IMR-90 (cell line): ENCODE data around the gene RPH3AL. TPM values are rescaled to one million over a fixed set of nuclear protein-coding genes. Genes with fewer than 3 reads are reported as not detected.

ENCODE experiments used
- ATAC-seq: fragments of 200-7000 bp; cut with Tn5 transposase; 2 replicates; pipeline ENCODE4 v1.9.1; 2020; ENCODE audit warnings: low read depth, mild to moderate bottlenecking, moderate library complexity
- BruUV-seq: library from RNA; stranded (reverse); fragments of 400-500 nt; replicated peaks from 2 replicates; lab custom pipeline; 2021; lab: Mats Ljungman, UMichigan
- CTCF ChIA-PET: fragments of 300-600 bp; formaldehyde crosslinking; extraction: SDS; loops from one replicate; lab custom pipeline; 2021; ENCODE audit warnings: antibody characterized with exemption; lab: Yijun Ruan, JAX
- POLR2A ChIA-PET: fragments of 300-600 bp; sonication (Branson Sonifier 250); formaldehyde crosslinking; loops from one replicate; lab custom pipeline; 2022; ENCODE audit warnings: antibody characterized with exemption; ENCODE audit not compliant: unreplicated experiment; lab: Charles Lee
- DNase-seq: peaks from one replicate; pipeline ENCODE4 v3.0.0; 2013
- H2AFZ ChIP-seq: replicated peaks from 2 replicates; pipeline ENCODE3; 2013; ENCODE audit warnings: low read length, mild to moderate bottlenecking; ENCODE audit not compliant: poor library complexity
- H2AK5ac ChIP-seq: 2 replicates; pipeline ENCODE4 v1.6.1; 2013; ENCODE audit warnings: low read depth, low read length, inconsistent platforms
- H2AK9ac ChIP-seq: replicated peaks from 2 replicates; pipeline ENCODE3; 2013; ENCODE audit warnings: mild to moderate bottlenecking, low read depth, low read length, moderate library complexity; ENCODE audit not compliant: poor library complexity
- H2BK120ac ChIP-seq: 2 replicates; pipeline ENCODE4 v1.6.1; 2013; ENCODE audit warnings: low read depth, low read length, inconsistent platforms
- H2BK15ac ChIP-seq: 3 replicates; pipeline ENCODE4 v1.6.1; 2013; ENCODE audit warnings: low read depth, low read length, inconsistent platforms
- H2BK20ac ChIP-seq: 2 replicates; pipeline ENCODE4 v1.6.1; 2013; ENCODE audit warnings: low read depth, mild to moderate bottlenecking, inconsistent platforms, low read length, moderate library complexity
- H2BK5ac ChIP-seq: 2 replicates; pipeline ENCODE4 v1.6.1; 2013; ENCODE audit warnings: mild to moderate bottlenecking, low read depth, low read length, inconsistent platforms; ENCODE audit not compliant: poor library complexity, severe bottlenecking
- H3K14ac ChIP-seq: replicated peaks from 2 replicates; pipeline ENCODE4 v1.6.1; 2013; ENCODE audit warnings: low read depth, low read length, inconsistent platforms
- H3K18ac ChIP-seq: 2 replicates; pipeline ENCODE4 v1.6.1; 2013; ENCODE audit warnings: low read depth, low read length, control low read depth
- H3K23ac ChIP-seq: 2 replicates; pipeline ENCODE4 v1.6.1; 2013; ENCODE audit warnings: low read depth, low read length, inconsistent platforms
- H3K27ac ChIP-seq: 2 replicates; pipeline ENCODE4 v1.5.1; 2013; ENCODE audit warnings: mild to moderate bottlenecking, control low read depth, low read length; ENCODE audit not compliant: insufficient read depth
- H3K27me3 ChIP-seq: 2 replicates; pipeline ENCODE4 v1.6.1; 2013; ENCODE audit warnings: low read length; ENCODE audit not compliant: control insufficient read depth, insufficient read depth
- H3K36me3 ChIP-seq: 2 replicates; pipeline ENCODE4 v1.6.1; 2013; ENCODE audit warnings: low read length, mixed read lengths; ENCODE audit not compliant: control insufficient read depth, insufficient read depth
- H3K4ac ChIP-seq: 2 replicates; pipeline ENCODE4 v1.6.1; 2013; ENCODE audit warnings: low read depth, low read length, inconsistent platforms
- H3K4me1 ChIP-seq: 2 replicates; pipeline ENCODE4 v1.6.1; 2013; ENCODE audit warnings: low read length, mixed read lengths; ENCODE audit not compliant: control insufficient read depth, insufficient read depth
- H3K4me2 ChIP-seq: 2 replicates; pipeline ENCODE4 v1.6.1; 2013; ENCODE audit warnings: low read depth, mild to moderate bottlenecking, control low read depth, low read length, moderate library complexity
- H3K4me3 ChIP-seq: 2 replicates; pipeline ENCODE4 v1.5.1; 2013; ENCODE audit warnings: low read depth, mild to moderate bottlenecking, control low read depth, low read length, moderate library complexity; ENCODE audit not compliant: insufficient read depth
- H3K56ac ChIP-seq: 2 replicates; pipeline ENCODE4 v1.6.1; 2013; ENCODE audit warnings: low read length, inconsistent platforms; ENCODE audit not compliant: insufficient read depth; ENCODE audit errors: extremely low read depth
- H3K79me1 ChIP-seq, 2 experiments: 2 replicates each; pipeline ENCODE4 v1.6.1; 2013; ENCODE audit warnings: low read length in 2 of 2, inconsistent platforms in 1 of 2, low read depth in 1 of 2
- H3K9ac ChIP-seq: 2 replicates; pipeline ENCODE4 v1.6.1; 2013; ENCODE audit warnings: low read depth, low read length, control low read depth
- H3K9me1 ChIP-seq: 2 replicates; pipeline ENCODE4 v1.6.1; 2013; ENCODE audit warnings: low read length, inconsistent platforms; ENCODE audit not compliant: insufficient read depth
- H3K9me3 ChIP-seq: 2 replicates; pipeline ENCODE4 v1.6.1; 2013; ENCODE audit warnings: low read length; ENCODE audit not compliant: control insufficient read depth, insufficient read depth
- H4K20me1 ChIP-seq: 2 replicates; pipeline ENCODE4 v1.6.1; 2013; ENCODE audit warnings: low read length, inconsistent platforms; ENCODE audit not compliant: insufficient read depth
- H4K5ac ChIP-seq: 2 replicates; pipeline ENCODE4 v1.6.1; 2013; ENCODE audit warnings: mild to moderate bottlenecking, low read depth, low read length, control low read depth
- H4K8ac ChIP-seq, 2 experiments: 2 replicates each; pipeline ENCODE4 v1.6.1; 2013; ENCODE audit warnings: low read depth in 2 of 2, low read length in 2 of 2, control low read depth in 1 of 2, inconsistent platforms in 1 of 2
- H4K91ac ChIP-seq: 2 replicates; pipeline ENCODE4 v1.6.1; 2013; ENCODE audit warnings: low read depth, low read length, inconsistent platforms; ENCODE audit not compliant: insufficient read depth
- BHLHE40 ChIP-seq: fragments of 150-350 bp; IDR thresholded peaks from 2 replicates; pipeline ENCODE4 v1.6.1; 2016; ENCODE audit warnings: mild to moderate bottlenecking, low read depth, low read length
- CEBPB ChIP-seq: IDR thresholded peaks from 2 replicates; pipeline ENCODE4 v1.6.1; 2012; ENCODE audit warnings: low read depth, low read length, improper control_type of control experiment
- CHD1 ChIP-seq: IDR thresholded peaks from 2 replicates; pipeline ENCODE4 v1.6.1; 2012; ENCODE audit warnings: low read depth, low read length, improper control_type of control experiment
- FOS ChIP-seq: fragments of 150-350 bp; IDR thresholded peaks from 2 replicates; pipeline ENCODE4 v1.6.1; 2016; ENCODE audit warnings: low read depth, low read length
- MAFK ChIP-seq: IDR thresholded peaks from 2 replicates; pipeline ENCODE4 v1.6.1; 2012; ENCODE audit warnings: low read depth, low read length, improper control_type of control experiment
- MAZ ChIP-seq: IDR thresholded peaks from 2 replicates; pipeline ENCODE4 v1.6.1; 2012; ENCODE audit warnings: low read depth, mild to moderate bottlenecking, low read length, improper control_type of control experiment, moderate library complexity, borderline replicate concordance
- MXI1 ChIP-seq: IDR thresholded peaks from 2 replicates; pipeline ENCODE4 v1.6.1; 2012; ENCODE audit warnings: low read depth, mild to moderate bottlenecking, low read length, moderate library complexity, borderline replicate concordance
- NFE2L2 ChIP-seq: fragments of 150-350 bp; IDR thresholded peaks from 2 replicates; pipeline ENCODE4 v1.6.1; 2016; ENCODE audit warnings: low read depth, mild to moderate bottlenecking, low read length
- POLR2A ChIP-seq: IDR thresholded peaks from 2 replicates; pipeline ENCODE4 v1.6.1; 2012; ENCODE audit warnings: mild to moderate bottlenecking, low read depth, low read length
- RAD21 ChIP-seq: IDR thresholded peaks from 2 replicates; pipeline ENCODE4 v1.6.1; 2012; ENCODE audit warnings: low read length, improper control_type of control experiment
- RCOR1 ChIP-seq: IDR thresholded peaks from 2 replicates; pipeline ENCODE4 v1.6.1; 2012; ENCODE audit warnings: mild to moderate bottlenecking, low read length, improper control_type of control experiment; ENCODE audit not compliant: insufficient replicate concordance
- RFX5 ChIP-seq: IDR thresholded peaks from 2 replicates; pipeline ENCODE4 v1.8.0; 2012; ENCODE audit warnings: low read depth, mild to moderate bottlenecking, low read length, moderate library complexity
- SMC3 ChIP-seq: fragments of 150-350 bp; IDR thresholded peaks from 2 replicates; pipeline ENCODE4 v1.6.1; 2016; ENCODE audit warnings: low read depth, mild to moderate bottlenecking, antibody characterized with exemption, low read length, moderate library complexity
- WGBS, 2 experiments: methylation state at CpG; one replicate each; pipeline versions ENCODE4 v1.1.5 to v1.1.7; 2013; ENCODE audit warnings: missing lambda C conversion rate in 2 of 2; ENCODE audit not compliant: insufficient read length in 1 of 2; ENCODE audit errors: extremely low coverage in 2 of 2; 5-methylcytosine and 5-hydroxymethylcytosine counted together
- dilution Hi-C: fragments of 300-500 bp; cut with HindIII; formaldehyde crosslinking; loops from one replicate; pipeline ENCODE4 v1.14.3; 2018; ENCODE audit warnings: low sequenced_read_pairs; ENCODE audit not compliant: unreplicated experiment
- in situ Hi-C: fragments of 300-500 bp; cut with MboI; formaldehyde crosslinking; loops from 3 replicates; pipeline ENCODE4 v1.14.3; 2019; ENCODE audit warnings: low sequenced_read_pairs, inconsistent platforms, mixed read lengths
- intact Hi-C: fragments of 100-400 bp; cut with micrococcal nuclease; formaldehyde crosslinking; loops from 2 replicates; pipeline ENCODE4 v1.10.0; 2022
- polyA plus RNA-seq, 3 experiments: library from polyadenylated mRNA; depleted of rRNA; stranded (reverse); fragments of >200 nt; gene quantifications; 2 replicates each; pipeline ENCODE4 v1.2.3, GENCODE V29; 2012; ENCODE audit warnings: low replicate concordance in 1 of 3
- total RNA-seq: library from RNA; depleted of rRNA; stranded (reverse); fragments of >200 nt; gene quantifications from 2 replicates; pipeline ENCODE4 v1.2.3, GENCODE V29; 2012
- TF ChIP-seq, protein P1 (sequence below): fragments of 150-350 bp; IDR thresholded peaks from 2 replicates; pipeline ENCODE4 v1.6.1; 2016; ENCODE audit warnings: low read depth, mild to moderate bottlenecking, low read length, moderate library complexity, borderline replicate concordance
- TF ChIP-seq, protein P2 (sequence below): fragments of 150-350 bp; IDR thresholded peaks from 2 replicates; pipeline ENCODE4 v1.6.1; 2017; ENCODE audit warnings: mild to moderate bottlenecking, antibody characterized with exemption, low read length, low read depth
- TF ChIP-seq, protein P3 (sequence below): conservative IDR thresholded peaks from 2 replicates; pipeline ENCODE4 v1.5.1; 2012; ENCODE audit warnings: mild to moderate bottlenecking, low read depth, low read length, improper control_type of control experiment

RPH3AL gene
- total and polyA plus RNA-seq, 2 of the 4 experiments (the other 2 are of a cell fraction), result 1.8 to 2.5 TPM

DNA sequence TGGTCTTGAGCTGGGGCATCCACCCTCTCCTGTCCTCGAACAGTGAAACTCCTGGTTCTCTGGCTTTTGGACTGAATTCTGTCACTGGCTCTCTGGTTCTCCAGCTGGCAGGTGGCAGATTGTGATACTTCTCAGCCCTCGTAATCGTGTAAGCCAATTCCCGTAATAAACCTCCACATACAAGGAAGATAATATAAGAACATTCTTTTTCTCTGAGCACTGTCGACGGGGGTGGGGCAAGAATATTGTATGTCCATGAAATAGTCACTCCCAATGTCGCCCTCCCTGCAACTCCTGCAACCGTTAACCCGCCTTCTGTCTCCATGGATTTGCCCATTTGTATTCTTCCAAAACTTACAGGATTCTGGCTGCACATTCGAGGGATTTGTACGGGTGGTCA, 39.2 kb upstream of the RPH3AL start:
- H3K18ac ChIP-seq, result no peak overlapping the region

More for the DNA sequence above, 39.2 kb upstream of the RPH3AL start:
- Histone ChIP-seq H2BK15ac (no peak overlapping the region), H3K4ac (no peak overlapping the region), H4K8ac (no peak overlapping the region), H4K91ac (no peak overlapping the region), H2BK5ac (no peak overlapping the region), H3K14ac (no peak overlapping the region), H3K79me1 (no peaks in the 10 kb centered on the region), H2AK9ac (no peak overlapping the region), H3K9me1 (no peaks in the 10 kb centered on the region), H3K23ac (no peak overlapping the region), H2BK20ac (no peak overlapping the region), H3K4me2 (no peak overlapping the region), H3K27me3 (peaks cover 19% of the 10 kb centered on the region), H2AFZ (no peak overlapping the region), H3K56ac (no peak overlapping the region), H2AK5ac (no peak overlapping the region), H3K27ac (no peak overlapping the region), H3K9ac (no peak overlapping the region), H4K20me1 (no peaks in the 10 kb centered on the region), H3K4me1 (no peaks in the 10 kb centered on the region), H3K4me3 (no peak overlapping the region), H3K9me3 (peaks cover 2% of the 10 kb centered on the region; the same call in 1 of the 2 replicates), H3K36me3 (no peaks in the 10 kb centered on the region), H4K5ac (no peak overlapping the region), H2BK120ac (no peak overlapping the region)
- POLR2A ChIA-PET, result no interaction called here
- 83% methylated on average over 1 of the region's 11 CpGs; no CpG with 5 or more reads in 1 of the 2 experiments for WGBS, 2 experiments
- no peak for ATAC-seq
- dilution Hi-C loops, result no loop called here
- no TSS peak for BruUV-seq
- no peak for DNase-seq
- TF ChIP-seq MAZ (no peak), RAD21 (no peak), RFX5 (no peak), FOS (no peak), NFE2L2 (no peak), CHD1 (no peak), MXI1 (no peak), POLR2A (no peak), SMC3 (no peak), RCOR1 (no peak), BHLHE40 (no peak), MAFK (no peak), CEBPB (no peak)
- TF ChIP-seq, protein P1, sequence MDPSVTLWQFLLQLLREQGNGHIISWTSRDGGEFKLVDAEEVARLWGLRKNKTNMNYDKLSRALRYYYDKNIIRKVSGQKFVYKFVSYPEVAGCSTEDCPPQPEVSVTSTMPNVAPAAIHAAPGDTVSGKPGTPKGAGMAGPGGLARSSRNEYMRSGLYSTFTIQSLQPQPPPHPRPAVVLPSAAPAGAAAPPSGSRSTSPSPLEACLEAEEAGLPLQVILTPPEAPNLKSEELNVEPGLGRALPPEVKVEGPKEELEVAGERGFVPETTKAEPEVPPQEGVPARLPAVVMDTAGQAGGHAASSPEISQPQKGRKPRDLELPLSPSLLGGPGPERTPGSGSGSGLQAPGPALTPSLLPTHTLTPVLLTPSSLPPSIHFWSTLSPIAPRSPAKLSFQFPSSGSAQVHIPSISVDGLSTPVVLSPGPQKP, result no peak
- TF ChIP-seq, protein P2, sequence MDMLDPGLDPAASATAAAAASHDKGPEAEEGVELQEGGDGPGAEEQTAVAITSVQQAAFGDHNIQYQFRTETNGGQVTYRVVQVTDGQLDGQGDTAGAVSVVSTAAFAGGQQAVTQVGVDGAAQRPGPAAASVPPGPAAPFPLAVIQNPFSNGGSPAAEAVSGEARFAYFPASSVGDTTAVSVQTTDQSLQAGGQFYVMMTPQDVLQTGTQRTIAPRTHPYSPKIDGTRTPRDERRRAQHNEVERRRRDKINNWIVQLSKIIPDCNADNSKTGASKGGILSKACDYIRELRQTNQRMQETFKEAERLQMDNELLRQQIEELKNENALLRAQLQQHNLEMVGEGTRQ, result no peak
- TF ChIP-seq, protein P3, sequence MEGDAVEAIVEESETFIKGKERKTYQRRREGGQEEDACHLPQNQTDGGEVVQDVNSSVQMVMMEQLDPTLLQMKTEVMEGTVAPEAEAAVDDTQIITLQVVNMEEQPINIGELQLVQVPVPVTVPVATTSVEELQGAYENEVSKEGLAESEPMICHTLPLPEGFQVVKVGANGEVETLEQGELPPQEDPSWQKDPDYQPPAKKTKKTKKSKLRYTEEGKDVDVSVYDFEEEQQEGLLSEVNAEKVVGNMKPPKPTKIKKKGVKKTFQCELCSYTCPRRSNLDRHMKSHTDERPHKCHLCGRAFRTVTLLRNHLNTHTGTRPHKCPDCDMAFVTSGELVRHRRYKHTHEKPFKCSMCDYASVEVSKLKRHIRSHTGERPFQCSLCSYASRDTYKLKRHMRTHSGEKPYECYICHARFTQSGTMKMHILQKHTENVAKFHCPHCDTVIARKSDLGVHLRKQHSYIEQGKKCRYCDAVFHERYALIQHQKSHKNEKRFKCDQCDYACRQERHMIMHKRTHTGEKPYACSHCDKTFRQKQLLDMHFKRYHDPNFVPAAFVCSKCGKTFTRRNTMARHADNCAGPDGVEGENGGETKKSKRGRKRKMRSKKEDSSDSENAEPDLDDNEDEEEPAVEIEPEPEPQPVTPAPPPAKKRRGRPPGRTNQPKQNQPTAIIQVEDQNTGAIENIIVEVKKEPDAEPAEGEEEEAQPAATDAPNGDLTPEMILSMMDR, result no peak
- in situ Hi-C loops, result no loop called here
- intact Hi-C loops, result no loop called here
- CTCF ChIA-PET, result no interaction called here
